Transverse colon (tissue), 4 donors: ENCODE results near the gene PSMD11. TPM values are rescaled to one million over a fixed set of nuclear protein-coding genes. Genes with fewer than 3 reads are reported as not detected.
A peak's percentile ranks its signal among the peaks of the same experiment; 100 is the strongest.

ENCODE experiments used
- DNase-seq: peaks from one replicate; pipeline ENCODE4 v3.0.0-alpha.2; 2019
- H3K27ac ChIP-seq, 4 donors: fragments of 200-600 bp; sonication (generic); 2 replicates each; pipeline ENCODE4 v1.5.1; 2016 to 2018; ENCODE audit warnings: inconsistent platforms in 4 of 4
- H3K27me3 ChIP-seq: fragments of 200-600 bp; sonication (generic); 2 replicates; pipeline ENCODE4 v1.5.1; 2017; ENCODE audit warnings: inconsistent platforms
- H3K36me3 ChIP-seq, 4 donors: fragments of 200-600 bp; sonication (generic); 2 replicates each; pipeline ENCODE4 v1.5.1; 2017 to 2019; ENCODE audit warnings: inconsistent platforms in 4 of 4
- H3K4me1 ChIP-seq, 4 donors: fragments of 200-600 bp; sonication (generic); 2 replicates each; pipeline ENCODE4 v1.5.1; 2017 to 2020; ENCODE audit warnings: inconsistent platforms in 4 of 4
- H3K4me3 ChIP-seq, 4 donors: fragments of 200-600 bp; sonication (generic); 1 replicate in 1 of 4; 2 replicates in 3 of 4; pipeline versions ENCODE4 v1.5.1 to v1.6.1; 2017 to 2019; ENCODE audit warnings: inconsistent platforms in 4 of 4
- H3K9me3 ChIP-seq, 2 donors: fragments of 200-600 bp; sonication (generic); 2 replicates each; pipeline ENCODE4 v1.5.1; 2017 to 2019; ENCODE audit warnings: inconsistent platforms in 2 of 2
- CTCF ChIP-seq, 5 experiments: fragments of 200-600 bp in 3 of 5; fragments of 450-650 bp in 2 of 5; sonication (generic) in 3 of 5; IDR thresholded peaks; 1 replicate in 2 of 5; 2 replicates in 3 of 5; pipeline ENCODE4 v1.5.1; 2016 to 2017; ENCODE audit warnings: antibody characterized with exemption in 5 of 5, inconsistent platforms in 3 of 5, mild to moderate bottlenecking in 2 of 5, moderate library complexity in 1 of 5
- EP300 ChIP-seq: sonication (generic); formaldehyde crosslinking; IDR thresholded peaks from one replicate; pipeline ENCODE4 v1.6.1; 2017; ENCODE audit warnings: antibody characterized with exemption, low read depth
- POLR2A ChIP-seq: fragments of 450-650 bp; IDR thresholded peaks from one replicate; pipeline ENCODE4 v1.6.1; 2016; ENCODE audit warnings: antibody characterized with exemption, mild to moderate bottlenecking, moderate library complexity
- POLR2AphosphoS5 ChIP-seq, 3 donors: sonication (generic); formaldehyde crosslinking; IDR thresholded peaks; one replicate each; pipeline ENCODE4 v1.6.1; 2016; ENCODE audit warnings: antibody characterized with exemption in 3 of 3
- WGBS, 2 donors: methylation state at CpG; one replicate each; pipeline ENCODE4 v1.1.5; 2018; ENCODE audit warnings: low coverage in 1 of 2; 5-methylcytosine and 5-hydroxymethylcytosine counted together
- in situ Hi-C, 4 donors: fragments of 200-750 bp; cut with MboI; loops; one replicate each; pipeline versions ENCODE4 v1.15.0 to v1.15.1; 2017; ENCODE audit warnings: low sequenced_read_pairs in 3 of 4, low pct_ligation_motif_present in 1 of 4, low pct_unique_long_range_greater_than_20kb in 1 of 4
- intact Hi-C: fragments of 100-400 bp; cut with DNase I; formaldehyde crosslinking; loops from one replicate; pipeline ENCODE4 v1.15.1; 2023; ENCODE audit warnings: low total_unique reads
- total RNA-seq, 4 donors: library from RNA; depleted of rRNA; stranded (reverse); fragments of >200 nt; gene quantifications; one replicate each; pipeline ENCODE4 v1.1.0, GENCODE V29; 2016

PSMD11 gene
- total RNA-seq, 4 donors from 2014 or later = 20.9 to 238 (median 62.3) TPM

GRCh38 chr17:32484041-32484461 lies 39.7 kb downstream of the PSMD11 start:
- Histone ChIP-seq H3K4me3 (no peak overlapping the region), H3K36me3 (peaks cover 0 to 24% (median 13%) of the 10 kb centered on the region in 4 donors), H3K27ac (peak overlapping the region in 2 of 4 donors; percentile 6 to 28), H3K27me3 (no peaks in the 10 kb centered on the region), H3K9me3 (no peaks in the 10 kb centered on the region), H3K4me1 (peaks cover 0 to 24% (median 11%) of the 10 kb centered on the region in 4 donors)
- TF ChIP-seq CTCF (IDR thresholded peaks at IDR 0.05) = no peak
- no peak for TF ChIP-seq POLR2AphosphoS5 (IDR thresholded peaks at IDR 0.05)
- TF ChIP-seq POLR2A = no peak
- TF ChIP-seq EP300 = no peak
- intact Hi-C loops (loop anchor here (10.0 kb wide), 1 partner anchor 271 kb away; no protein-coding TSS in a partner anchor), in situ Hi-C loops (loop anchor here in 2 of 4 donors (25.0 kb wide), 2 partner anchors 278 to 428 kb away; no protein-coding TSS in a partner anchor)
- WGBS, 2 donors = 97 to 100% methylated on average over 2 to 4 of the region's 4 CpGs
- DNase-seq = no peak

GRCh38 chr17:32484628-32485027 lies 40.3 kb downstream of the PSMD11 start:
- WGBS, 2 donors = 77 to 82% methylated on average over 3 to 11 of the region's 11 CpGs
- H3K36me3 ChIP-seq = peaks cover 0 to 19% (median 10%) of the 10 kb centered on the region in 4 donors
- no peak overlapping the region for H3K4me3 ChIP-seq
- H3K27ac ChIP-seq = no peak overlapping the region
- TF ChIP-seq EP300 (no peak), CTCF (IDR thresholded peaks at IDR 0.05) (no peak), POLR2AphosphoS5 (IDR thresholded peaks at IDR 0.05) (no peak), POLR2A (no peak)
- H3K4me1 ChIP-seq = peaks cover 0 to 24% (median 11%) of the 10 kb centered on the region in 4 donors
- DNase-seq = no peak
- H3K27me3 ChIP-seq = no peaks in the 10 kb centered on the region
- in situ Hi-C loops = loop anchor here in 2 of 4 donors (25.0 kb wide), 2 partner anchors 278 to 428 kb away; no protein-coding TSS in a partner anchor
- intact Hi-C loops = loop anchor here (10.0 kb wide), 1 partner anchor 270 kb away; no protein-coding TSS in a partner anchor
- no peaks in the 10 kb centered on the region for H3K9me3 ChIP-seq

- Histone ChIP-seq H3K27me3 (no peaks in the 10 kb centered on the region), H3K27ac (peak overlapping the region; percentile 50 to 67 (median 64)), H3K36me3 (peaks cover 0 to 14% (median 4%) of the 10 kb centered on the region in 4 donors), H3K4me1 (peaks cover 0 to 24% (median 11%) of the 10 kb centered on the region in 4 donors), H3K4me3 (peak overlapping the region in 2 of 4 donors; percentile 58 to 59), H3K9me3 (no peaks in the 10 kb centered on the region)
- no peak for TF ChIP-seq POLR2AphosphoS5 (IDR thresholded peaks at IDR 0.05)
- TF ChIP-seq CTCF (IDR thresholded peaks at IDR 0.05) = no peak
- no peak for TF ChIP-seq EP300
- TF ChIP-seq POLR2A = no peak
- WGBS, 2 donors = 57 to 80% methylated on average over 5 to 12 of the region's 12 CpGs
- DNase-seq = no peak
- in situ Hi-C loops = loop anchor here in 2 of 4 donors (25.0 kb wide), 2 partner anchors 277 to 427 kb away; no protein-coding TSS in a partner anchor
- intact Hi-C loops = loop anchor here (10.0 kb wide), 1 partner anchor 269 kb away; no protein-coding TSS in a partner anchor
Measured at GRCh38 chr17:32485261-32486110, 41.2 kb downstream of the PSMD11 start.
